Measurements from ENCODE around the gene CPB2.

GRCh38 chr13:46082324-46082723 lies 22.5 kb downstream of the CPB2 start:
- no peak for TF ChIP-seq POLR2AphosphoS5 (IDR thresholded peaks at IDR 0.05; ENCODE audit: low read depth, low read length)
- no peak for TF ChIP-seq EZH2 (IDR thresholded peaks at IDR 0.05)
- TF ChIP-seq CTCF (IDR thresholded peaks at IDR 0.05 in 2 of 3, conservative IDR thresholded peaks at IDR 0.05 in 1 of 3; ENCODE audit: borderline replicate concordance in 1 of 3, insufficient read depth in 1 of 3, low read depth in 2 of 3, low read length in 2 of 3) = no peak
- TF ChIP-seq FOSL1 (IDR thresholded peaks at IDR 0.05; ENCODE audit: low read depth) = no peak

Data from HCT116 (cell line).